Raji (cell line): ENCODE measurements around the gene ACAN.

ENCODE experiments used
- POLR2A ChIP-seq: IDR thresholded peaks from 2 replicates; pipeline ENCODE4 v1.6.1; 2011; ENCODE audit warnings: low read depth, low read length, control low read depth; ENCODE audit not compliant: insufficient read depth

Gene ACAN

DNA sequence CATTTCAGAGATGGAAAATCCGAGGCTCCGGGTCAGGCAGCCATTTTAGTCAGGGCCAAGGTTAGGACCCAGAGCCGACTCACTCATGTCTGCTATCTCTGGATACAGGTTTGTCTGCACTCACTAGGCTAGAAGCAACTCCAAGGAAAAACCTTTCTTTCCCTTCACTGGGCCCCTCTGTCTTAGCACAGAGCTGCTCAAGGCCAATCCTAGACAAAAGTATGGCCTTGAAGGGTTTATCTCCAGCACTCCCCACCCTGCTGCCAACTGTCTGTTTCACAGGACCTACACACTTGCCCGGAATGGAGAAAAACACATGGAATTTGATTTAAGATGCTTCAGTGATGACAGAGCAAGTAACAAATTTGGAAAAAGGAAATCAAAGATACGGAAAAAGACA, 25.6 kb downstream of the ACAN start:
- TF ChIP-seq POLR2A, result no peak

DNA sequence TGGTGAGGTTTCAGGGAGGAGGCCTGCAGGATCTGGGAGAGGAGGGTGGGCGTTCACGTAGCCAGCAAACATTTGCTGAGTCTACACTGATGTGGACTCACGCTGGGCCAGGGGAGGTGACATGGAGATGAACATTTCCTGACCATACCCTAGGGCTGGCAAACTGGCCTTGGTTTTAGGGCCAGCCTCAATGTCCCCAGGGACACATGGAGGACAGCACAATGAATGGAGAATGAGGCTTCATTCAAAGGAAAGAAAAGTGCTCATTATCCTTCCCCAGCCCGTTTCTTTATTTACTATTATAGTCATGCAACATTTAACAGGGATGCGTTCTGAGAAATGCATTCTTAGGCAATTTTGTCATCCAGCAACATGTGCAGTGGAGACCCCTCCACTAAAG, 26.8 kb downstream of the ACAN start:
- TF ChIP-seq POLR2A, result no peak

DNA sequence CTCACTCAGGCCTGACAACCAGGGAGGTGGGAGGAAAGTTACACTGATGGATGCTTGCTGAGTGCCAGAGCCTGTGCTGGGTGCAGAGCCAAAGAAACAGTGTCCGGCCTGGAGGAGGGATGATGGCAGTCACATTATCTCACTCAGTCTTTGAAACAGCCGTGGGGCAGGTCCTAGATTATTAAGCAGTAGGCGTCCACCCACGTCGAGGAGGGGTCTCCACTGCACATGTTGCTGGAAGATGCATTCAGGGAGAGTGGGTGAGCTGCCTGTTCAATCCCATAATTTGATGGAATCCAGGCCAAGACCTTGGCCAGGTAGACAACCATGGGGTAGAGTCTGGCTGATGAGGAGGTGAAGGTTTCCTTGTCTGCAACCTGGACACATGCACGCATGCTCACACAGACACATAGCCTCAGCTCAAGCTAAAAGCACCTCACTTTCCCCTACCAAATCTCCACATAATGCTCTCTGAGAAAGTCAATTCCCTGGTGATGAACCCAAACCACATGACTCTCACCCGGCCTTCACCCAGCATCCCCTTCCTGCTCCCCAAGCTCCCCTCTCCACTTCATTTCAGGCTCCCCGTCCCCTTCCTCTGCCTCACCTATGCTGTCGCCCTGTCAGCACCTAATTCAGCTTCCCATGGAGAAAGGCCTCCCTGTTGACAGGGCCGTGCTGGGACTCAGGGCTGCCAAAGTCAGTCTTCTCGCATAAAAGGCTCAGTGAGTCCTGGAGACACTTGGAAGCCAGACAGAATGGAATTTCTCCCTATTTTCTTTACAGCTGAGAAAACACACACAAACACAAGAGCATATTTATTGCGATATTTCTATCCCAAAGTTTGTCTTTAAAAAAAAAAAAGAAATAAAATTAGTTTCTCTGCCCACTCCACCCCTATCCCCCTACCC, 29.8 kb downstream of the ACAN start:
- no peak for TF ChIP-seq POLR2A

- TF ChIP-seq POLR2A, result no peak
Measured at GRCh38 chr15:88833731-88834100, 30.5 kb downstream of the ACAN start.

GRCh38 chr15:88834211-88834812, 31.1 kb downstream of the ACAN start:
- no peak for TF ChIP-seq POLR2A

GRCh38 chr15:88835119-88835518, 31.9 kb downstream of the ACAN start:
- no peak for TF ChIP-seq POLR2A

- TF ChIP-seq POLR2A, result no peak
Measured at GRCh38 chr15:88835646-88836045, 32.4 kb downstream of the ACAN start.

DNA sequence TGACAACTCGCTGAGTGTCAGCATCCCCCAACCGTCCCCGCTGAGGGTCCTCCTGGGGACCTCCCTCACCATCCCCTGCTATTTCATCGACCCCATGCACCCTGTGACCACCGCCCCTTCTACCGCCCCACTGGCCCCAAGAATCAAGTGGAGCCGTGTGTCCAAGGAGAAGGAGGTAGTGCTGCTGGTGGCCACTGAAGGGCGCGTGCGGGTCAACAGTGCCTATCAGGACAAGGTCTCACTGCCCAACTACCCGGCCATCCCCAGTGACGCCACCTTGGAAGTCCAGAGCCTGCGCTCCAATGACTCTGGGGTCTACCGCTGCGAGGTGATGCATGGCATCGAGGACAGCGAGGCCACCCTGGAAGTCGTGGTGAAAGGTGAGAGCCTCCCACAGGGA, 35.4 kb downstream of the ACAN start:
- TF ChIP-seq POLR2A, result no peak

GRCh38 chr15:88839146-88839545, 35.9 kb downstream of the ACAN start:
- TF ChIP-seq POLR2A, result no peak

GRCh38 chr15:88839961-88840360, 36.7 kb downstream of the ACAN start:
- no peak for TF ChIP-seq POLR2A

GRCh38 chr15:88841236-88841635, 38.0 kb downstream of the ACAN start:
- no peak for TF ChIP-seq POLR2A

GRCh38 chr15:88842156-88842555, 38.9 kb downstream of the ACAN start:
- TF ChIP-seq POLR2A, result no peak

DNA sequence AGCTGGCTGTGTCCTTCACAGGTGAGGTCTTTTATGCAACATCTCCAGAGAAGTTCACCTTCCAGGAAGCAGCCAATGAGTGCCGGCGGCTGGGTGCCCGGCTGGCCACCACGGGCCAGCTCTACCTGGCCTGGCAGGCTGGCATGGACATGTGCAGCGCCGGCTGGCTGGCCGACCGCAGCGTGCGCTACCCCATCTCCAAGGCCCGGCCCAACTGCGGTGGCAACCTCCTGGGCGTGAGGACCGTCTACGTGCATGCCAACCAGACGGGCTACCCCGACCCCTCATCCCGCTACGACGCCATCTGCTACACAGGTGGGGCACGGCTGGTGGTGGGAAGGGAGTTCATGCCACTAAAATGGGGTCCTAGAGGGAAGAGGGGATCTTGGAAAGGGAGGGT, 40.1 kb downstream of the ACAN start:
- TF ChIP-seq POLR2A, result no peak

GRCh38 chr15:88844749-88845386, 41.6 kb downstream of the ACAN start:
- no peak for TF ChIP-seq POLR2A

GRCh38 chr15:88845616-88846015, 42.4 kb downstream of the ACAN start:
- TF ChIP-seq POLR2A, result no peak

DNA sequence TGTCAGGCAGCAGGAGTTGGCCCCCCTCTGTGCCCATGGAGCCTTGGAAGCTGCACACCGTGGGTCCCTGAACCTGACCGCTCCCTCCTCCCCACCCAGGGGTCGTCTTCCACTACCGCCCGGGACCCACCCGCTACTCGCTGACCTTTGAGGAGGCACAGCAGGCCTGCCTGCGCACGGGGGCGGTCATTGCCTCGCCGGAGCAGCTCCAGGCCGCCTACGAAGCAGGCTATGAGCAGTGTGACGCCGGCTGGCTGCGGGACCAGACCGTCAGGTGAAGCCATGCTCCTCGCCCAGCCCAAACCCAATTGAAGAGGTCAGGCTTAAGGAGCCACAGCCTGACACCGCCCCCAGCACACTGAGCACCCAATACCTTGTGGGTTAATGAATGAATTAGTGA, 43.9 kb downstream of the ACAN start:
- TF ChIP-seq POLR2A, result no peak
